ENCODE data around the gene PTGR3.

The PTGR3 gene

DNA sequence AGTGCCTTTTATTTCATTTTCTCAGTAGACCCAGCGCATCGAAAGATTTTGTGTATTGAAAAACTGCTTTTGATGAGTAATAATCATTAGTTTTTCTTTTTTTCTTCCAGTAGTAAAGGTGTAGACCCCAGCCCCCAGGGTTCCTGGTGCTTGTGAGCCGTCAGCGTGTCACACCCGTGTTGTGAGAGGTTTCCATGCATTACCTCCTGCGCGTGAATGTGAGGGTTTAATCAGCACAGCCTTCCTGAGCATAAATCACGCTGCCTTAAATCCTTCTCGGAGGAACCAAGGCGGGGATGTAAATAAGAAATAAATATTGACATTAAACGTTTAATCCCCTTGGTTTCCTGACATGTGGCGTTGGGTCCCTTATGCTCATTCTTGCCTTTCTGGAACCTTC is 26.0 kb upstream of the PTGR3 start:
- DNase-seq, result no peak

DNA sequence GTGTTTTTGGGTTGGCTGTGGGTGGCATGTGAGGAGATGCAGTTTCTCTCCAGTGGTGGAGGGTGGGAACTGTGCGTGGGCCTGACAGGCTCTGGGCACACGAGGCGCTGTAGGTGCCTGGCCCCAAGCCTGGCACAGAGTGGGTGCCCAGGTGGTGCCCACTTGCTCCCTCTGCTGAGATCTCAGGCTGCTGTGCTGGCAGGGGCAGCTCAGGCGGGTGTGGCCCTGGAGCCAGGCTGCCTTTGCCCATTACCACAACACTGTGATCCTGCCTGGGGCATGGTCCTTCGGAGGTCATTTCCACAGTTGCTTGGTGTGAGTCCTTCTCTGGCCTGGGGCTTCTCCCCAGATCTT is 22.1 kb upstream of the PTGR3 start:
- no peak for DNase-seq

DNA sequence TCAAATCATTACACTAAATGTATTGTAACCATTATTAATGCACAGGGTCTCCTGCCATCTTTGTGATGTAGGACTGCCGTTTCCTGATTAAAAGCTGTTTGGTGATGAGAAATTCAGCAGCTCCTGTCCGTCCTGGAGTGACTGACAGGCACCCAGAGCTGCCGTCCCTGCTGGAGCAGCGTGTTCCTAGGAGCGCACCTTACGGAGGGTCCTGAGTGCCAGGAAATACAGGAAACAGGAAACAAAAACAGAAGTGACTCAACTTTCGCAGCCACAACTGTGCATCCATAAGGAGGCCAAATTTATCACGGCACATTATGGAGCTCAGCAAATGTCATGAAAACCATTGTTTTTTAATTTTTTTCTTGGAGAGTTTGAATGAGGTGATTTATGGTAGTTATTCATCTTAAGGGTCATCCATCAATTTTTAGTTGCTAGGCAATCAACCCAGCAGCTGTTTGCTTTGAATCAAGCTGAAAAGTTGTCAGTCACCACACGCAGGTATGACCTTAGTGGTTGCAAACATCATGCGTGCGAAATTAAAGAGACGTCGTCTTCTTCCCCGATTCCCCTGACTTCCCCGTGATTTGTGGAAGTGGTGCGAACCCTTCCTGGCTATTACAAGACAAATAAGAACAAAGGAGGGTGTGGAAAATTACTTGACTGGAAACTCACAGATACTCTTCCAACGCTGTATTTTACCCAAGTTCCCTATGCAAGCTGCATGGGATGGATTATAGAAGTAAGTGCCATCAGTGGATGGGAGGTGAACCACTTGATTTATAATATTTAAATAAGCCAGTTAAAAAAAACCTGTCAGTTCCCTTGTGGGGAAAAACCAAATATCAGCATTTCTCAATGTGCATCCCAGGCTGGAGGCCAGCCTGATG is 21.5 kb upstream of the PTGR3 start:
- no peak for DNase-seq

DNA sequence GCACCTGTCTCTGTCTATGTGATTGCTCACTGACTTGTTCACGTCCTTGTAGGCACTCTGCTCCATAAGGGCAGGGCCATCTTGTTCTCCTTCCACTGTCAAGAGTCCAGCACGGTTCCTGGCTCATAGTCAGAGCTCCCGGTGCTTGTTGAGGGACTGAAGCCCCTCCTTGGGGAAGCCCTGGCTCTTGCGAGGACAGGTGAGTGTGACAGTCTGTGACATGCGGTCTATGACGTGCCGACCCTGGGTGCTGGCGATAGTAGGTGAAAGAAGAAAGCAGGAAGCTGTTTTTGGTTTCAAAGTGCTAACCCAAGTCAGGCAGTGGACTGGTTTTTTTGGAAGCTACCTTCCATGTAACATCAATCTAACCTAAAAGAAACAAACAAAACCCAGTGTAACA is 20.5 kb upstream of the PTGR3 start:
- no peak for DNase-seq

DNA sequence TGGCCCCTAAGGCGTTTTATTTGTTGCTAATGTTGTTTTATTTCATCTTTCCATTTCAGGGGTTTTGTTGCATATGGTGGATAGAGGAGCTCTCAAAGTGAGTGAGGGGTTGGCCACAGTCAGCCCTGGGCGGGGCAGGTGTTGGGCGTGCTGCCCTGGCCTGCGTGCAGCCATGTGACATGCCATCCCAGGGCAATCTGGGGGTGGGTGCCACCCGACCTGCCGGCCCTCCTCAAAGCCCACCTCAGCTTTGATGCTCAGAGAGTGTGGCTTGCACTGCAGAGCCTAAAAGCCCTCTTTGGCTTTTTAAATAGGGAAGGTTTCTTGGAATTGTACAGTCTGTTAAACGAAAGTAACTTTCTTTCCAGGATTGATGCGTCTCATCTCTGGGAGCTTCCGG is 20.0 kb upstream of the PTGR3 start:
- no peak for DNase-seq

DNA sequence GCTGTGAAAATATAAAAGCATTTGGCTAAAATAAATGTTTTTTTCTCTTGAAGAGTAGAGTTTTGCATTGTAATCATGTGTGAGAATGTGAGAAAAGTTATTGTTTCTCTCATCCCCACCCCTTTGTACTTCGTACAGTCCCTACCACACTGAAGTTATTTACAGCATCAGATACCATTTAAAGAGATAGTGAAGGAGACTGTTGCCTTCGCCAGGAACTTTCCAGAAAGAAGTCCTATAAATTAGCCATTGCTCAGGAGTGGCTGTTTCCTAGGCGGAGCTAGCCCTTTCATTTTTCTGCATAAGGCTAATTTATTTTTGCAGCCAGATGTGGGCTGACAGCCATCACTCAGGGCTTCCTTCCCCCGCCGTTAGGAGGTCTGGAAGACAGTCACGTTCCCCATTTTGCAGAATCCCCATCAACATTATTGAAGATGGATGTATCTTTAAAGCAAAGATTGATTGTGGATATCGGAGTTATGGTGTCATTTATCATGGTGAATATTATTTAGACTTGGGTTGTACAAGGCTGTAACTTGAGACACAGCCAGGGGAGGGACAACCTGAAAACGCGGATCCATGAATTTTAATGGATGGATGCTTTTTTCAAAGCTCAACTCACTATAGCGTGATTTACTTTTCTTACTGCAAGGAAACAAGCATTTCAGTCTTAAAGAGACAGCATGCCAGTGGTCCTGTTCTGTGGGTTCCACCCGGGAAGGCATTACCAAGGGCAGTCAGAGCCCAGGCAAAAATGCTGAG is 18.8 kb upstream of the PTGR3 start:
- no peak for DNase-seq

DNA sequence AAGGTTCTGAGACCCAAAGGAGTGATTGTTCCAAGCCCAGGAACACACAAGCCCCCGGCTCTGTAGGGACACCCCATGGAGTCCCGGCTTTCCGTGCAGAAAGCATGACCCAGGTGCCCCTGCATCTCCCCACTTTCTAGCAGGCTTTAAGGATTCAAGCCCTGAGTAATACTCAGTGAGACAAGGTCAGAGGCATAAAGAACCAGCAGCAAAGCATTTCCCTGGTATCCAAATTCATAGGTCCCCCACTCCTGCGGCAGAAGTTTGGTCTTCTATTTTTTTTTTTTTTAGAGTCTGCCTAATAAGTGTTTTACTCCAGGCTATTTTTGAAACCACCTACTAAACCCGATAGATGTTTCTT is 18.0 kb upstream of the PTGR3 start:
- no peak for DNase-seq

DNA sequence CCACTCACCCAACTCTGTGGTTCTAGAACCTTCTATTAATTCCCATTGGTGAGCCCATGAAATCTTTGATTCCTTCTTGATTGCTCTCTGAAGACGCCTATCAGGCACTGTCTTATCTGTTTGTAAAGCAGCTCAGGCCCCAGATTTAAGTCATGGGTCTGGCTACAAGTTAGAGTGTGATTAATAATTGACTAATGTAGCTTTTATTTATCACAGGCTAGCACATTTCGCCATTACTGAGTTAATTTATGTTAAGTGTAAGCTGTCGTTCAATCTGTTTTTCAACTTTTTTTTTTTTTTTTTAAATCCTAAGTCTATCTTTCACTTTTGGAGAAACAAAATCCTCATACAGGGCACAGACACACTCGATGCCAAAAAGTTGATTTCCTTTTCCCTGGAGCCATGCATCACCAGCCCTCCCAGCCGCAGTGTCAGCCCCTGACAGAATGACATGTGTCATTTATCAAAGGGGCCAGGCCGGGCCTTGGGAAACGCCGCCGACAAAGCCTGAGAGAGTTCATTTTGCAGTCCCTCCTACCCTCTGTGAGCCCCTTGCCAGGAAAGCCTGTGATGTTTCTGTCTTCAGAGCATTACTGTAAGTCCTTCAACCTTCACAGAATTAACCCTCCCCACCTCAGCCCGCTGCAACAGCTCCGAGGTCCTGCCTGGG is 17.5 kb upstream of the PTGR3 start:
- DNase-seq, result no peak

DNA sequence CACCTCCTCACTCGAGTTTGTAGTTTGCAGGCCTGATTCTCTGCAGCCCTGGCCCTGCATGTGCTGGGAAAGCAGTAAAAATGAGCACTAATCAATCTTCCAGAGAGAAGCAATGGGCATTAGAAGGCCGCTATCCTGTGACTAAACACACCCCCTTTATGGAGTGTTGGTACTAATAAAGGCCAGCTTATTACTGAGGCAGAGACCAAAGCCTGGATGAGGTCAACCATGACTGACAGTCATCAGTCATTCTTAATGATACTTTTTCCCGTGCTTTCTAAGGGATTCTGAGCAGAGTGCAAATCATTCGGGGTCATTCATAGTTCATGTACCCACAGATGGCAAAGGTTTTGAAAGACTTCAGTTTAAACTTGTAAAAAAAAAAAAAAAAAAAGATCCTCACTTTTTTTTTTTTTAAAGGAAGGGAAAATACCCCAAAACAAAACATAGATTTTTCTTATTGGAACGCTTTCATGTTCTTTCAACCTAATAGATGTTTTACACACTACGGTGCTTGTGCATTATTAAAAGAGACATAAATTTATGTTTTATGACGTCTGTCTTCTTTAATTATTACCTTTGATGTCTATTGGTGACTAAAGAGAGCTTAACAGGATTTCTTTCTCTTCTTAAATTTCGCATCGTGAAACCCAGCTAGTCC is 14.9 kb upstream of the PTGR3 start:
- DNase-seq, result no peak

DNA sequence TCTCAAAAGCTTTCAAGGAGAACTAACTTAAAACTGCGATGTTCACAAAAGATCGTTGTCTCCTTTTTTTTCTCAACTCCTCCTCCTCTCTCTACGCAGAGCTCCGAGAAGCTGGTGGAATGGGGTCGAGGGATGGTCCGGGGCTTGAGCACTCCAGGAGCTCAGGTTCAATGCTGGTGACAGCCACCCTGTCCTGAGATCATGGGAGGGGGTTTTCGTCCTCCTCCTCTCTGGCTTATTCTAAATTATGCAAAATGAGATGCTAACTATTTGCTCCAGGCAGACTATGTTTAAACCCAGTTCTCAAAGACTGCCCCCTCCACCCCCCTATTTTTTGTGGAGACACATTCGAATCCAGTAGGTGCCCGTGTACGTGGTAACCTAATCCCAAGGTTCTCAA is 13.5 kb upstream of the PTGR3 start:
- no peak for DNase-seq

DNA sequence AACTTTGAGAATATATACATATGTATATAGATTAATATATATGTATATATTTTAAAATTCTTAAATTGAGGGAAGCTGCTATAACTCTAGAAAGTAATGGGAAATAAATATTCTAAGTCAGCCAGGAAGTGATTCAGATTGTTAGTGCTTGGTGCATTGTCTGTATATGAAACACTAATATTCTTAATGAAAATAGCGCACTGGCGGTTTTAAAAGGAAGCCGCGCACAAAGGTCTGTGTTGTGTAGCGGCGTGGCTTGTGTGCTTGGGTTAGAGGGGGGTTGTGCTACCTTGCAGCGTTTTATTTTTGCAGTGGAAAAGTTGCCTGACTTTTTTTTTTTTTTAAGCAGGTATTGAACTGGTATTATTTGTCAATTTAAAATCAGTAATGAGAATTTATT is 13.0 kb upstream of the PTGR3 start:
- DNase-seq, result no peak

DNA sequence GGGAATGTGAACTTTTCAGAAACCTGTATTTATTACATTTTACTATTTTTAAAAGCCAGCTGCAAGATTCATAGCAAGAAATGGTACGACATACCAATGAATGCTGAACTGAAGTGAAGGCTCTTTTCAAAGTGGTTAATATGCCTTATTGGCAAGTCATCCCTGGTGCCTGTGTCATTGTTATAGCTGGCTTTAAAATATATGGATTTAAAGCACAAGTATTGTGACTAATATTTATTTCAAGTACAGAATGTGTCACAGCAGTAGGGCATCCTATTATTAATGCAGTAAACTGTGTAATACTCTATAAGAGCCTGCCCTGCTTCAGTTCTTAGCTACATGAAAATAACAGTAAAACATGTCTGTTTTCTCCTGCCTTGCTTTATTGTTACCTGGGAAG is 12.5 kb upstream of the PTGR3 start:
- no peak for DNase-seq

DNA sequence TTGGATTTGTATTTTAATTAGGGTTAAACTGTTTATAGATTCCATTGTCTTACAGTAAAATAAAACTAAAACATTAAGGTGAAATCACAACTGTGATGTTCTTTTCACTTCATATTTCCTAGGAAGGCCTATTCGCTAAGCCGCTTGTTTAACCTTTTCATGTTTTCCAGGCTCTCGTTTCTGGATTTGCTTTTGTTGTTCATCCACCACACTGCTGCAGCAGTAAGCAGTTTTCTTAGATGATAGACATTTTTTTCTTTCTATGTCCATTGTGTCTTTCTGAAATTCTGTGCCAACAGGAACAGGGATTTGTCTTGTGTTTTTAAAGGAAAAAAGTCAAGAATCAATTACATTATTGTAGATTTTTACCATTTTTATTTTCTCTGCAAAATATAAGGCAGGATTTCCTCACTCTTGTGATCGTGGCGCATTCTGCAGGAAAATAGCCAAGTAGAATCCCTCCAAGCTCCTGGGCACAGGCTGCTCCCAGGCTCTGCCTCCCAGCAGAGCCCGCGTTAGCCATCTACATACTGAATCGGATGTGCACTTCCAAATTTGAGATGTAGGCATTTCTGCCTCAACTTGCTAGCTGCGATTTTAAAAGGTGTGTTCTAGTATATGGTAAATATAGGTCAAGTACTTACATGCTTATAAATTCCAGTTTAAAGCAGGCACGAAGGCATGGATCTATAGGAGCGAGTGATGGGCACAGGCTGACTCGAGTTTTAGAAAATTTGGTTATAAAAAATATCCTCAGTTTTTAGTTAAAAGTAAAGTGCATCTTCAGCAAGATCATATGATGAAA is 11.8 kb upstream of the PTGR3 start:
- no peak for DNase-seq

DNA sequence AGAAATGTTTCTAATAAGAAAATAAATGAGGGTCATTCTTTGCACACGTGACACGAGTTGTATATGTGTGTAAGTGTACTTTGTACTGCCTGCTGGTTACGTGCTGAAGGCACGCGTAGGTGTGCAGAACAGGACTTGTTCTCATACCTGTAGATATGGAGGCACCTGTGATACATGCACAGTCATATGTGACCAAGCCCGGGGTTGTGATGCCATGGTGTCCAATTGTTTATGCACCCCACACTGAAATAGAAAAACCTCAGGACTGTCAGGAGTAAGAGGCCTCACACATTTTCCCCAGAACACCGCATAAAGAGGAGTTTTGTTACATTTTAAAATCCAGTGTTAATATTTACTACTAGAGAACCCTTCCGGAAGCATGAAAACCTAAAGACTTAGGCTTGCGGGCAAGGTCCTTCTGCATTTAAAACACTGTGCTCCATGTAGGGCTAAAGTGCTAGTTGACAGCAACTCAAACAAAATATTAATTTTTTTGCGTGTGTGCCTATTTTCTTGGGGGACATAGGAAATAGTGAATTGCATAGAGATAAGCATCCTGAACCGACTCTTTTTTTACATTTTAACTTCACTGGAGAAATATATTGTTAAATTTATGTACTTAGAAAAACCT is 10.9 kb upstream of the PTGR3 start:
- DNase-seq, result no peak

DNA sequence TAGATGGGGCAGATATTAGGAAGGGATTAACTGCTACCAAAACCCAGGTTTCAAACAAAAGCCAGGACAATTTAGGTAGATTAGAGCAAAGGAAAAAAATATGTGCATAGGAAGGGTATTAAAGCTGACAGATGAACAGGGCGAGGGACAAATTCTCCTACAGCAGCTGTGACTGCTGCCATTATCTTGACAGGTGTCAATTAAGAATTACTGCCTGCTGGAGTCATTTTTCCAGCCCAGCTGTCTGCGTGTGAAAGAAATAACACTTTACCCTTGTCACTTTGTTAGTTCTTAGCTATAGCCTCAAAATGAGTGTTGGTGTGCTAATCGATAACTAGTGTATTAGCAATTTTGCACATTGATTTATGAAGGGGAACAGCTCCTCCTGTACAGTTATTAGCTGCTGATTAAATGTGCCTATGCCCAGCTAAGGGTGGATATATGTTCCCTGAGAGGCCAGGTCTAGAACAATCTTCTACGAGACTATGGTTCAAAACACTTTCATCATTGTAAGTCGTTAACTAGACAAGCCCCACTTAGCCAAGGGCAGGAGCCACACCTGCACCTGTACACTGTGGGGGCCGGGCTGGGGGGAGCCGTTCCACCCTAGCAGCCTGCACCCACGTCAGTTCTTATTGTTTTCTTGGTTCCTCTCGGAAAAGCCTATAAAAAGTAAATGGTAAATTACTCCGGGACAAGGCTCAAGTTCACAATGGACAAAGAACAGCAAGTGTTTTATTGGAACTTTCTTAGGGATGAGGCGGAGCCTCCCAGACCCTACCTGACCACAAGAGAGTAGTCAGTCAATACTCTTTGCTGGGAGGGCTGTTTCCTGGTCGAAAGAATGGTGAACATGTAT is 9.4 kb upstream of the PTGR3 start:
- no peak for DNase-seq

DNA sequence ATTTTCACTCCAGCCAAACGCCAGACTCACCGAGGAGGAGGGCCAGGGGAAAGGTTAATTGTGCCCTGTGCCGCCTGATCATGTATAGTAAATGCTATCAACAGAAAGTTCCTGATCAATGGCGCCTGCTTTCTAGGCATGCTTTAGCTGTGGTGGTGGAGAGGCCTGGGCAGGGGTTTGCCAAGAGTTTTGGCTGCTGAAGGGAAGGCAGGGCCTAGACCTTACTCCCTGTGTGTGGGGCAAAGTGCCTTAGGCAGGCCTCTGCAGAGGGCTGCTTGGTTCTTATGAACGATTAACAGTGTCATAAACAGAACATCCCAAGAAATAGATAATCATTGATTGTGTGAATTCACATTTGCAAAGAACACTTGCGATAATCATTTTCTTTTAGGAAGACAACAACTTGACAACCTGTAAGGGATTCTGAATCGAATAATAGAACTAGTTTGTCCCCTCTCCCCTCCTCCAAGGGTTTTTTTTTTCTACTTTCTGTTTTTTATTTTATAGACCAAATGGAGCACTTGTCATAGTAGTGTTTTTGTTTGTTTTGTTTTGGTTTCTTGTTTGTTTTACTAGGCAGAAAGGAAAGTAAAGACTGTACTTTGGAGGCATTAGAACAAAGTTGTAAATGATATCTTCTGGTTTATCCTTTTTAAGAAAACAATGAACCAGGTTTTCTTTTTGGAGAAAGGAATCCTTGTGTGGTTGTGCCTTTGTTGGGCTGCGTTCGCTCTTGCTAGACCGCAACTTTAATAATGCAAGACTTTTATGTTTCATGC is 8.2 kb upstream of the PTGR3 start:
- DNase-seq, result no peak

DNA sequence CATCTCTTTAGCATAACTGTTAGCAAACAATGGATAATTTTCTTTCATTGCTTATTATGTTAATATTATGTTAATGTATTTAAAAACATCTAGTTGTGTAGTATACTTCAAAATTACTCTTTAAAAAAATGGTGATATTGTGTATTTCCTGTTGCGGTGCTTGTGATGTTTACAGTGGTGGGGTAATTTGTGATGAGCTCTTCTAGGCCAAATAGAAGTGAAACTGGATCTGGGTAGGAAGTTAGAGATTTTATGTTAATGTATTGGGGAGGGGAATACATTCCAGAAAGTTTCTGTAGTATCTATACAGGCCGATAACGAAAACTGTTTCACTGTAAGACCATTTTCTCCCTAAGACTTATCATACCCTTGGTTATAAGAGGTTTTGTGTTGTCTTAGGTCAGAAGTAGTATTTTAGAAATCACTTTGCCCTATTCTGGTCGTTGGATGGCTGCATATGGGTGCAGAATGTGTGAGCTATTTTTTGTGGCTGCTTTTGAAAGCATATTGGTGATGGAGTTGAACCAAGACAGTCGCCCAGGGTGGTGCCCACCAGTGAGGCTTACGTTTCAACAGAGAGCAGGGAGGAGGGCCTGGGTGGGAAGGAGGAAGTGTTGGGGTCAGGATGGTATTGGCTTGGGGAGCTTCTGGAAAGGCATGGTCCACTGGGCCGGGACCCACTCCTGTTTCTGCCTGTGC is 7.4 kb upstream of the PTGR3 start:
- DNase-seq, result no peak

DNA sequence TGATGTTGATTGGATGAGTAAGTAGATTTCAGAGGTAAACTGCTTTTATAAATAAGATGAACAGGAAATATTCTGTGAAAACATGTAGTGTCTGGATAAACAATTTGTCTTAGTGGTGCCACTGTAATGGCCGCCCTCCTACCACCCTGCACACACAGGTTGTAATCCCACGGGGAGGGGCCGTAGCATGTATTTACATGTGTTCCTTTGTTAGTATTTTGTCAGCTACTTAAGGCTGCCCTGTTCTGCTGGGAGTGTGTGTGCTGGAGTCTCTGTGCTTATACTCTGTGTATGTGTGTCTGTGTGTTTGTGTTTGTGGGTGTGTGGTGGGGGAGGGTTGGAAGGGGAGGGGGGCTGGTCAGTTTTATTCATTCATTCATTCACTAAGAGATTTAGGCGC is 6.7 kb upstream of the PTGR3 start:
- DNase-seq, result no peak

DNA sequence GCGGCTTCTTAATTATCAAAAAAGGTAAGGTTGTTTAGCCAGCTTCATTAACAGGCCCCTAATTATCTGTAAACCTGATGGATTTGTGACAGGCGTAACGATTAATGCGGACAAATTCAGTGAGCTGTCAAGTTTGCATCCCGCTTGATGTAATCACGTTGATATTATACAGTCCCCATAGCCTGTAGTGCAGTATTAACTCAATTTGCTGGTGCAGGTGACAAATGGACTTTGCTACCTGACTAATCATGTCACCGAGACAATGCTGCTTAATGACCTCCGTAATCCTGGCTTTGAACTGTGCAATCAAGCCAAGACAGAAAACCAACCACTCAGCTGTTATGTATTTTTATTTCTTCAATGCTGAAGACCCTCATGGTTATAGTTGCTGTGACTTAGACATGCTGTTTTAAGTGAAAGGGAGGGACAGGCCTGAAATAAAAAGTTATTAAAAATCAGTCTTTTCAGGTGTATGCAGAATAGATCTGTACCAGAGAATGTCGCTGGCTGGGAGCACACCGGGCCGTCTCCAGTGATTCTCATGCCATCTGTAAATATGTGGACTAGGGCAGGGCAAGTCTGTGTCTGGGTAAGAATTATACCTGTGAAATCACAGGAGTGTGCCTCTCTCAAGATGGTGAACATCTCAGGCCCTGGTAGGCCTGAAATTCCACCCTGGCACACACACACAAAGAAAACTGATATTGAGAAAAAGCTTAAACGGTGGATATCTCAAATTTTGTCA is 6.0 kb upstream of the PTGR3 start:
- no peak for DNase-seq

All from NCI-H2107 (cell line).